Measurements from ENCODE around the gene RNF212. TPM values are rescaled to one million over a fixed set of nuclear protein-coding genes. Genes with fewer than 3 reads are reported as not detected.

Gene RNF212
- total and polyA plus RNA-seq, 8 donors, result 7.2 to 13.6 (median 10.0) TPM

DNA sequence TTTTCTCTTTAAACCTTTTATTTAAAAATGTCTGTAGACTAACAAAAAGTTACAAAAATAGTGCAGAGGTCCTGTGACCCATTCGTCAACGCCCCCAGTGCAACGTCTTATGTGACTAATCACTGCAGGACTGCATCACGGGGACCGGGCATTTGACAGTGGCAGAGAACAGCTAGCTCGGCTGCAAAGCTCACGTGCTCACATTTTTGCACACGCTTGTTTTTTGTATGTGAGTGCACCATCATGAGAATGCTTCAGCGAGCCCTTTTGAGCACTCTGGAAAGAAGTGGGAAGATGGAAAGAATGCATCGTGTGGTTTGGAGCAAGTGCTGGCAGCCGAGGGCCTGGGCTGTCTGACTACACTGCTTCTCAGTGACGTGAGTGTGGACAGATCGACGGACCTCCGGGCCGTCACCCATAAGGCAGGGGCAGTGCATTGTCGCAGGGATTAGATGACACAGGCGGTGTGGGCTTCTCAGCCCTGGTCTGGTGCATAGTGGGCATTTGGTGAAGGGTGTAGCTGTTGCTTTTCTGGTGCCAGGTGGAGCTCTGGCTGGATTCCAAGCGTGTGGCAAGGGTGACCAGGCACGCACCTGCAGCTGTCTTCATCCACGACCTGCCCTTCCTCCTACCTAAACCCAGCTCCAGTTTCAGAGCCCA, 41.3 kb upstream of the RNF212 start:
- Histone ChIP-seq H3K27me3 (peaks cover 0 to 7% of the 10 kb centered on the region in 2 donors), H3K36me3 (no peaks in the 10 kb centered on the region), H3K27ac (no peak overlapping the region), H3K4me3 (no peak overlapping the region), H3K9me3 (peaks cover 0 to 16% of the 10 kb centered on the region in 2 donors), H3K4me1 (no peaks in the 10 kb centered on the region)
- ATAC-seq, result peak; percentile 64
- intact Hi-C loops (cut with DNase I), result no loop called here
- TF ChIP-seq, protein P1, sequence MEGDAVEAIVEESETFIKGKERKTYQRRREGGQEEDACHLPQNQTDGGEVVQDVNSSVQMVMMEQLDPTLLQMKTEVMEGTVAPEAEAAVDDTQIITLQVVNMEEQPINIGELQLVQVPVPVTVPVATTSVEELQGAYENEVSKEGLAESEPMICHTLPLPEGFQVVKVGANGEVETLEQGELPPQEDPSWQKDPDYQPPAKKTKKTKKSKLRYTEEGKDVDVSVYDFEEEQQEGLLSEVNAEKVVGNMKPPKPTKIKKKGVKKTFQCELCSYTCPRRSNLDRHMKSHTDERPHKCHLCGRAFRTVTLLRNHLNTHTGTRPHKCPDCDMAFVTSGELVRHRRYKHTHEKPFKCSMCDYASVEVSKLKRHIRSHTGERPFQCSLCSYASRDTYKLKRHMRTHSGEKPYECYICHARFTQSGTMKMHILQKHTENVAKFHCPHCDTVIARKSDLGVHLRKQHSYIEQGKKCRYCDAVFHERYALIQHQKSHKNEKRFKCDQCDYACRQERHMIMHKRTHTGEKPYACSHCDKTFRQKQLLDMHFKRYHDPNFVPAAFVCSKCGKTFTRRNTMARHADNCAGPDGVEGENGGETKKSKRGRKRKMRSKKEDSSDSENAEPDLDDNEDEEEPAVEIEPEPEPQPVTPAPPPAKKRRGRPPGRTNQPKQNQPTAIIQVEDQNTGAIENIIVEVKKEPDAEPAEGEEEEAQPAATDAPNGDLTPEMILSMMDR (IDR thresholded peaks at IDR 0.05), result no peak
- peak in 1 of 4 donors; percentile 31 for DNase-seq

DNA sequence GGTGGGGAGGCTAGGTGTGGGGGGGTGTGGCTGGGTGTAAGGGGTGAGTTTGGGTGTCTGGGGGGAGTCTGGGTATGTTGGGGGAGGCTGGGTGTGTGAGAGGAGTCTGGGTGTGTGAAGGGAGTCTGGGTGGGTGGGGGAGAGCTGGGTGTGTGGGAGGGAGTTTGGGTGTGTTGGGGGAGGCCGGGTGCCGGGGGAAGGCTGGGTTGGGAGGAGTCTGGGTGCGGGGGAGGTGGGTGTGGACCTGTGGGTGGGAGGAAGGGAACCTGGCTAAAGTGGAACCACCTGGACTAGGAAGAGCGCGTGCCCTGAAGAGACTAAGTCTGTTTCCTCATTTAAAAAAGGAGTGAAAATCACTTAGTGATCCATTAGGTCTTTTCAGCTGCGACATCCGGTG, 40.8 kb upstream of the RNF212 start:
- intact Hi-C loops (cut with DNase I), result no loop called here
- Histone ChIP-seq H3K4me1 (no peaks in the 10 kb centered on the region), H3K27ac (no peak overlapping the region), H3K36me3 (no peaks in the 10 kb centered on the region), H3K4me3 (no peak overlapping the region), H3K27me3 (peaks cover 0 to 7% of the 10 kb centered on the region in 2 donors), H3K9me3 (peaks cover 0 to 16% of the 10 kb centered on the region in 2 donors)
- no peak for ATAC-seq
- DNase-seq, result no peak
- TF ChIP-seq, protein P1 (IDR thresholded peaks at IDR 0.05), result no peak

DNA sequence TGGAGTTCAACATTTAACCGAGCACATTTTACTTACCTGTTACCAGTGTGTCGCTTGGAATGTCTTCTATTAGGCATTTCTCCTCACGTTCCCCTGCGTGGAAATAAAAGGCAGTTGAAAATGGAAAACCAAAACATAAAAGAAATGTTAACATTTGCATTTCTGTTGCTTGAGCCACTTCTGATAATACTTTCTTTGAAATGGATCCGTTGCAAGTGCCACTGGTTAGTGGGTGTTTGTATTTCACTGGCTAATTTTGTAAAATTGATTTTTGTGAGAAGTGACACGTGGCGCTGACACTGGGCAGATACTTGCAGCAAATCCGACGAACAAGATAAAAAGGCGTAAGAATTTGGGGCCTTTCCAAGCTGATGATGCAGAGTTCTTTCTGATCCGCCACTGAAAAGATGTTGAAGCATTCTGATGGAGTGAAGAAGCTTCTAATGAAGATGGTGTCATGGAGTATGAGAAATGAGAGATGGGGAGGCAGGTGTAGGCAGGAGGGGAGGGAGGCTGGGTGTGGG, 40.3 kb upstream of the RNF212 start:
- Histone ChIP-seq H3K27me3 (peaks cover 0 to 7% of the 10 kb centered on the region in 2 donors), H3K9me3 (peaks cover 0 to 16% of the 10 kb centered on the region in 2 donors), H3K4me3 (no peak overlapping the region), H3K27ac (no peak overlapping the region), H3K36me3 (no peaks in the 10 kb centered on the region), H3K4me1 (no peaks in the 10 kb centered on the region)
- TF ChIP-seq, protein P1 (IDR thresholded peaks at IDR 0.05), result no peak
- ATAC-seq, result no peak
- DNase-seq, result no peak
- intact Hi-C loops (cut with DNase I), result no loop called here

DNA sequence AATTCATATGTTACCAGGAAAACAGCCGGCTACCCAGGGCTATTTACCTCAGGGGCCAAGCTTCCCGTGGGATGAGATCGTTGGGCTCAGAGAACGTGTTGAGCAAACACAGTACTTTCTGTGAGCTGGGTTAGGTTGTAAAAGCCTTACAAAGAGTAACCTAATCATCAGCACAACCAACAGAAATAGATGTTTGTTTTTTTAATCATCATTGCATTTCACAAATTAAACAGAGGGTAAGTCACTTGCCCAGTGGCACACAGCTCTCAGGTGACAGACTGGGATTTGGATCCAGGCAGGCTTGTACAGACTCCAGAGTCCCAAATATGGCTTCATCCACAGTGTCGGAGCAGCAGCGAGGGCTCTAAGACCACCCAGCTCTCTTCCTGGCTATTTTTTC, 38.9 kb upstream of the RNF212 start:
- no peak for DNase-seq
- Histone ChIP-seq H3K9me3 (peaks cover 0 to 4% of the 10 kb centered on the region in 2 donors), H3K27me3 (peaks cover 0 to 7% of the 10 kb centered on the region in 2 donors), H3K36me3 (no peaks in the 10 kb centered on the region), H3K27ac (no peak overlapping the region), H3K4me3 (no peak overlapping the region), H3K4me1 (no peaks in the 10 kb centered on the region)
- TF ChIP-seq, protein P1 (IDR thresholded peaks at IDR 0.05), result no peak
- no peak for ATAC-seq
- intact Hi-C loops (cut with DNase I), result no loop called here

DNA sequence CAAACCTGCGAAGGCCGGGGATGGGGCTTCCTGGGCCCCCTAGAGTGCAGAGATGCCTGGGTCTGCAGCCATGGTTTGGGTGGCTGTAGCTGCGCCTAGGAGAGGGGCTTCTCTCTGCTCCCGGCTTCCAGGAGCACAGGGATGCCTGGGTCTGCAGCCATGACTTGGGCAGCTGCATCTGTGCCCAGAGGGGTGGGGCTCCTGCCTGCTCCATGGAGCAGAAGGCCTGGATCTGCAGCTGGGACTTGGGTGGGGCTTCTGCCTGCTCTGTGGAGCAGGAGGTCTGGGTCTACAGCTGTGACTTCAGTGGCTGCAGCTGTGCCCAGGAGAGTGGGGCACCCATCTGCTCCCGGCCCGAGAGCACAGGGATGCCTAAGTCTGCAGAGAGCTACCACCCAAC, 38.2 kb upstream of the RNF212 start:
- H3K4me3 ChIP-seq, result no peak overlapping the region
- no peaks in the 10 kb centered on the region for H3K4me1 ChIP-seq
- H3K27ac ChIP-seq, result no peak overlapping the region
- H3K27me3 ChIP-seq, result peaks cover 0 to 7% of the 10 kb centered on the region in 2 donors
- DNase-seq (peak in 1 of 4 donors; percentile 49), ATAC-seq (no peak)
- no peaks in the 10 kb centered on the region for H3K36me3 ChIP-seq
- peaks cover 0 to 4% of the 10 kb centered on the region in 2 donors for H3K9me3 ChIP-seq
- TF ChIP-seq, protein P1 (IDR thresholded peaks at IDR 0.05), result no peak
- intact Hi-C loops (cut with DNase I), result no loop called here
